ENCODE data around the gene RER1. TPM values are rescaled to one million over a fixed set of nuclear protein-coding genes. Genes with fewer than 3 reads are reported as not detected.

The RER1 gene
- total RNA-seq, 2 experiments from 2014 or later, result 146 to 174 TPM

GRCh38 chr1:2350501-2350900 lies 41.1 kb upstream of the RER1 start:
- Mint-ChIP-seq H3K9me3 (ENCODE audit: low read depth) (no peaks in the 10 kb centered on the region), H3K36me3 (no peaks in the 10 kb centered on the region), H3K4me1 (no peaks in the 10 kb centered on the region), H3K4me3 (no peak overlapping the region), H3K27me3 (no peaks in the 10 kb centered on the region), H3K27ac (no peak overlapping the region)
- CTCF ChIA-PET, result no interaction called here
- ATAC-seq (no peak), DNase-seq (no peak)

- Mint-ChIP-seq H3K27ac (no peak overlapping the region), H3K4me3 (no peak overlapping the region), H3K9me3 (ENCODE audit: low read depth) (no peaks in the 10 kb centered on the region), H3K4me1 (no peaks in the 10 kb centered on the region), H3K36me3 (no peaks in the 10 kb centered on the region), H3K27me3 (no peaks in the 10 kb centered on the region)
- no peak for DNase-seq
- no peak for ATAC-seq
- CTCF ChIA-PET, result interaction anchor here (1.5 kb wide), 1 partner anchor 31 kb away, joined by 5 read pairs; no protein-coding TSS in a partner anchor
These were observed 40.6 kb upstream of the RER1 start for GRCh38 chr1:2350911-2351655.

GRCh38 chr1:2351723-2352122 lies 39.9 kb upstream of the RER1 start:
- CTCF ChIA-PET, result interaction anchor here (1.5 kb wide), 1 partner anchor 30 kb away, joined by 5 read pairs; no protein-coding TSS in a partner anchor
- H3K27ac Mint-ChIP-seq, result no peak overlapping the region

GRCh38 chr1:2352341-2352896 lies 39.2 kb upstream of the RER1 start:
- Mint-ChIP-seq H3K27me3 (no peaks in the 10 kb centered on the region), H3K4me3 (no peak overlapping the region), H3K4me1 (no peaks in the 10 kb centered on the region), H3K9me3 (ENCODE audit: low read depth) (no peaks in the 10 kb centered on the region), H3K27ac (no peak overlapping the region), H3K36me3 (no peaks in the 10 kb centered on the region)
- DNase-seq (no peak), ATAC-seq (no peak)
- CTCF ChIA-PET, result interaction anchor here (1.5 kb wide), 1 partner anchor 29 kb away, joined by 5 read pairs; no protein-coding TSS in a partner anchor

More at GRCh38 chr1:2351723-2352122, 39.9 kb upstream of the RER1 start:
- Mint-ChIP-seq H3K27me3 (no peaks in the 10 kb centered on the region), H3K36me3 (no peaks in the 10 kb centered on the region), H3K9me3 (ENCODE audit: low read depth) (no peaks in the 10 kb centered on the region), H3K4me1 (no peaks in the 10 kb centered on the region), H3K4me3 (no peak overlapping the region)
- ATAC-seq (no peak), DNase-seq (no peak)

GRCh38 chr1:2352897-2353550 lies 38.6 kb upstream of the RER1 start:
- no peak for DNase-seq
- CTCF ChIA-PET, result no interaction called here

GRCh38 chr1:2353551-2354438 lies 37.8 kb upstream of the RER1 start:
- H3K27ac Mint-ChIP-seq, result no peak overlapping the region
- ATAC-seq (no peak), DNase-seq (no peak)
- CTCF ChIA-PET, result no interaction called here
- no peaks in the 10 kb centered on the region for H3K4me1 Mint-ChIP-seq
- H3K36me3 Mint-ChIP-seq, result no peaks in the 10 kb centered on the region
- no peaks in the 10 kb centered on the region for H3K9me3 Mint-ChIP-seq (ENCODE audit: low read depth)
- H3K4me3 Mint-ChIP-seq, result no peak overlapping the region
- no peaks in the 10 kb centered on the region for H3K27me3 Mint-ChIP-seq

More at GRCh38 chr1:2352897-2353550, 38.6 kb upstream of the RER1 start:
- Mint-ChIP-seq H3K4me3 (no peak overlapping the region), H3K27me3 (no peaks in the 10 kb centered on the region), H3K9me3 (ENCODE audit: low read depth) (no peaks in the 10 kb centered on the region), H3K27ac (no peak overlapping the region), H3K36me3 (no peaks in the 10 kb centered on the region), H3K4me1 (no peaks in the 10 kb centered on the region)
- ATAC-seq, result no peak

GRCh38 chr1:2354511-2355372 lies 36.9 kb upstream of the RER1 start:
- no peaks in the 10 kb centered on the region for H3K36me3 Mint-ChIP-seq
- H3K27ac Mint-ChIP-seq, result no peak overlapping the region
- no peaks in the 10 kb centered on the region for H3K9me3 Mint-ChIP-seq (ENCODE audit: low read depth)
- H3K27me3 Mint-ChIP-seq, result no peaks in the 10 kb centered on the region
- CTCF ChIA-PET, result no interaction called here
- H3K4me1 Mint-ChIP-seq, result no peaks in the 10 kb centered on the region
- no peak overlapping the region for H3K4me3 Mint-ChIP-seq
- ATAC-seq, result no peak
- DNase-seq, result no peak

GRCh38 chr1:2355373-2356261 lies 36.0 kb upstream of the RER1 start:
- no peak for DNase-seq
- Mint-ChIP-seq H3K27me3 (no peaks in the 10 kb centered on the region), H3K4me1 (no peaks in the 10 kb centered on the region), H3K36me3 (no peaks in the 10 kb centered on the region), H3K9me3 (ENCODE audit: low read depth) (no peaks in the 10 kb centered on the region), H3K4me3 (no peak overlapping the region), H3K27ac (no peak overlapping the region)
- no peak for ATAC-seq
- CTCF ChIA-PET, result no interaction called here

- ATAC-seq (no peak), DNase-seq (no peak)
- Mint-ChIP-seq H3K9me3 (ENCODE audit: low read depth) (no peaks in the 10 kb centered on the region), H3K27ac (no peak overlapping the region), H3K27me3 (no peaks in the 10 kb centered on the region), H3K4me1 (no peaks in the 10 kb centered on the region), H3K36me3 (no peaks in the 10 kb centered on the region), H3K4me3 (no peak overlapping the region)
- CTCF ChIA-PET, result no interaction called here
These were observed 35.2 kb upstream of the RER1 start for GRCh38 chr1:2356401-2356800.

GRCh38 chr1:2356911-2357845 lies 34.5 kb upstream of the RER1 start:
- no peak overlapping the region for H3K27ac Mint-ChIP-seq
- H3K4me1 Mint-ChIP-seq, result no peaks in the 10 kb centered on the region
- H3K4me3 Mint-ChIP-seq, result no peak overlapping the region
- no peak for ATAC-seq
- CTCF ChIA-PET, result no interaction called here
- no peaks in the 10 kb centered on the region for H3K36me3 Mint-ChIP-seq
- no peaks in the 10 kb centered on the region for H3K9me3 Mint-ChIP-seq (ENCODE audit: low read depth)
- no peak for DNase-seq
- H3K27me3 Mint-ChIP-seq, result no peaks in the 10 kb centered on the region

GRCh38 chr1:2358072-2358471 lies 33.6 kb upstream of the RER1 start:
- Mint-ChIP-seq H3K9me3 (ENCODE audit: low read depth) (no peaks in the 10 kb centered on the region), H3K4me1 (no peaks in the 10 kb centered on the region), H3K27me3 (no peaks in the 10 kb centered on the region), H3K27ac (no peak overlapping the region), H3K4me3 (no peak overlapping the region), H3K36me3 (no peaks in the 10 kb centered on the region)
- DNase-seq, result no peak
- CTCF ChIA-PET, result no interaction called here
- ATAC-seq, result no peak

Data from activated CD8-positive, alpha-beta memory T cell treated with anti-CD3 and anti-CD28 coated beads, Interleukin-2, amount 10 ng/mL, durations not matched to agents 7 days and 5 days (primary cell).